Measurements from ENCODE around the gene LRBA. TPM values are rescaled to one million over a fixed set of nuclear protein-coding genes. Genes with fewer than 3 reads are reported as not detected.

LRBA gene
- total RNA-seq, 2 donors from 2014 or later: 55.5 to 77.7 TPM

DNA sequence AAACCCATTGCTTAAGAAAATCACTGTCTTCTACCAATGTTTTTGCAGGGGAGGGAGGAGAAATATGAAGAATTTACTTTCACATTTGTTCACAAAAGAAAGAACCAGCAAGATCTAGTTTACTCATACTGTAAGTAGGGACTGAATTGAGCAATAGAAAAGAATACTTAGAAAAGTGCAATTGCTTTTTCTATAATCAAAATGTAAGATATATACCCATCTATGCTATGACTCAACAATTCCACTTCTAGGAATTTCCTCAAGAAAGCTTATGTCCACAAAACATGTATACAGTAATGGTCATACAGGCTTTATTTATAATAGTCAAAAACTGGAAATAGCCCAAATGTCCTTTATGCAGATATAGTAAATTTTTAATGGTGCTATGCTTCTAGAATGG is 196.4 kb downstream of the LRBA start:
- no peak for DNase-seq
- H3K36me3 ChIP-seq: no peaks in the 10 kb centered on the region
- no peaks in the 10 kb centered on the region for H3K27me3 ChIP-seq
- H3K9ac ChIP-seq (ENCODE audit: low read depth in 2 of 2, low read length in 2 of 2): no peak overlapping the region
- no peak overlapping the region for H3K27ac ChIP-seq
- TF ChIP-seq, protein P1, sequence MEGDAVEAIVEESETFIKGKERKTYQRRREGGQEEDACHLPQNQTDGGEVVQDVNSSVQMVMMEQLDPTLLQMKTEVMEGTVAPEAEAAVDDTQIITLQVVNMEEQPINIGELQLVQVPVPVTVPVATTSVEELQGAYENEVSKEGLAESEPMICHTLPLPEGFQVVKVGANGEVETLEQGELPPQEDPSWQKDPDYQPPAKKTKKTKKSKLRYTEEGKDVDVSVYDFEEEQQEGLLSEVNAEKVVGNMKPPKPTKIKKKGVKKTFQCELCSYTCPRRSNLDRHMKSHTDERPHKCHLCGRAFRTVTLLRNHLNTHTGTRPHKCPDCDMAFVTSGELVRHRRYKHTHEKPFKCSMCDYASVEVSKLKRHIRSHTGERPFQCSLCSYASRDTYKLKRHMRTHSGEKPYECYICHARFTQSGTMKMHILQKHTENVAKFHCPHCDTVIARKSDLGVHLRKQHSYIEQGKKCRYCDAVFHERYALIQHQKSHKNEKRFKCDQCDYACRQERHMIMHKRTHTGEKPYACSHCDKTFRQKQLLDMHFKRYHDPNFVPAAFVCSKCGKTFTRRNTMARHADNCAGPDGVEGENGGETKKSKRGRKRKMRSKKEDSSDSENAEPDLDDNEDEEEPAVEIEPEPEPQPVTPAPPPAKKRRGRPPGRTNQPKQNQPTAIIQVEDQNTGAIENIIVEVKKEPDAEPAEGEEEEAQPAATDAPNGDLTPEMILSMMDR (IDR thresholded peaks at IDR 0.05): no peak
- intact Hi-C loops (cut with DNase I): no loop called here
- H3K4me3 ChIP-seq: no peak overlapping the region
- no peaks in the 10 kb centered on the region for H3K4me1 ChIP-seq
- H3K9me3 ChIP-seq: no peaks in the 10 kb centered on the region

DNA sequence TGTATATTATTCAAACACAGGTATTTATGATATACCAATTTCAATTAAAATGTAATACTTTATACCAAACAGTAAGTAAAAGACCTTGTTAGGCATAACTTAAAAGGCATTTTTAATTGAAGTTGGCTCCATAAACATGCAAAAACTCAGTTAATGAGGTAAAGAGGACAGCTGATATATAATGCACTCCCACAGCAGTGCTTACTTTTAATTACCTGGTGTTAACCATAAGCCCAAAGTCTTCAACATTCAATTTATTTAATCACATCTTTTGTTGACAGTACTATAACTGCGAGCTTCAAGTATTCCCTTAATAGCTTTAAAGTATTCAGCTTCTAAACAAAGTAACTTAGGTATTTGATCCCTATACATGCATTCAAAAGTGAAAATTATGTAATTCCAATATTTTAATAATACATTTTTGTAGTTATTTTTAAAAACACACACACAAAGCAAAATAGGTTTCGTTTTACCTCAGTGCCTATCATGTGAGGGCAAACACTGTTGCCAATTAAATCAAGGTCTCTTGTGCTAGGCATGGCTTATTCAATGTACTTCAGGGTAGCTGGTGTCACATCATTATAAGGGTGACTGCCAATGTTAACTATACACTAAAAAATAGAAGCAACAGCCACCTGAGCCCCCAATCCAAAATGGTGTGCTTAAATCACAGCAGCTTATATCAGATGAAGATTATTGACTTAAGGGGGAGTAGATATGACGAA is 197.1 kb downstream of the LRBA start:
- no peak overlapping the region for H3K4me3 ChIP-seq
- no peaks in the 10 kb centered on the region for H3K27me3 ChIP-seq
- no peak overlapping the region for H3K9ac ChIP-seq (ENCODE audit: low read depth in 2 of 2, low read length in 2 of 2)
- H3K9me3 ChIP-seq: no peaks in the 10 kb centered on the region
- TF ChIP-seq, protein P1 (IDR thresholded peaks at IDR 0.05): no peak
- H3K4me1 ChIP-seq: no peaks in the 10 kb centered on the region
- no peaks in the 10 kb centered on the region for H3K36me3 ChIP-seq
- no peak overlapping the region for H3K27ac ChIP-seq
- no peak for DNase-seq
- intact Hi-C loops (cut with DNase I): no loop called here

DNA sequence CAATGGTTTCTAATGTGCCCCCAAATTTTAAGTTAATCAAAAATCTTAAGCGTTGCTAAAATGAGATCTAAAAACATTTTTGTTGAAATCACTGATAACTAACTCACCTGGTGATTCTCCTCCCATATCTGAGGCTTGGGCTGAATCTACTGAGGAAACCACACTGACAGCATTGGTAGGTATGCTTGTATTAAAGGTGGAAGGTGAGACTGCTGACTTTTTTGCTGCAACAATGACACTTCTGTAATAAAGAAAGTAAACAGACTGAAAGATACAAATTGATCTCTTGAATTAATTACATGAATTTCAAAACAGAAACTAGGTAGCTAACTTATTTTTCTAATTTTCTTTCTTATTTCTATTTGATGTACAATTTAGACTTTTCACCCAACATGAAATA is 198.1 kb downstream of the LRBA start:
- TF ChIP-seq, protein P1 (IDR thresholded peaks at IDR 0.05): no peak
- Histone ChIP-seq H3K27ac (no peak overlapping the region), H3K27me3 (no peaks in the 10 kb centered on the region), H3K4me1 (no peaks in the 10 kb centered on the region), H3K9me3 (no peaks in the 10 kb centered on the region), H3K36me3 (no peaks in the 10 kb centered on the region), H3K9ac (ENCODE audit: low read depth in 2 of 2, low read length in 2 of 2) (no peak overlapping the region), H3K4me3 (no peak overlapping the region)
- no peak for DNase-seq
- intact Hi-C loops (cut with DNase I): no loop called here

DNA sequence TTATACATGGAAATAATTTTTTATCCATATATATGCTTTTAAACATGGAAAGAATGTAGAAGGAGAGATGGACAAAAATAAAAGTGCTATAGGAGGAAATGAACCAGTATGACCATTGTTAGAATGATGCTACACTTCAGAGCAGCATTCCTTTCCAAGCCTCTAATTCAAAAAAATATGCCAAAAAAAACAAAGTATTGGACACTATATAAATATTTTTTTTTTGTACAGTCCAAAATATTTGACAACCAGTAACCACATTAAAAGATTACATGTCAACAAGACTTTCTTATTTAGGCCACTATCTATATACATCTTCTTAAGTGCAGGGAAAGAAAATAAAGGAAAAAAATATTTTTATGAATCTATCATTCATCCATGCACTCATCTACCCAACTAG is 198.6 kb downstream of the LRBA start:
- no peak overlapping the region for H3K4me3 ChIP-seq
- H3K27ac ChIP-seq: no peak overlapping the region
- H3K9ac ChIP-seq (ENCODE audit: low read depth in 2 of 2, low read length in 2 of 2): no peak overlapping the region
- TF ChIP-seq, protein P1 (IDR thresholded peaks at IDR 0.05): no peak
- no peaks in the 10 kb centered on the region for H3K9me3 ChIP-seq
- H3K36me3 ChIP-seq: no peaks in the 10 kb centered on the region
- H3K4me1 ChIP-seq: no peaks in the 10 kb centered on the region
- no peaks in the 10 kb centered on the region for H3K27me3 ChIP-seq
- intact Hi-C loops (cut with DNase I): no loop called here
- DNase-seq: no peak

DNA sequence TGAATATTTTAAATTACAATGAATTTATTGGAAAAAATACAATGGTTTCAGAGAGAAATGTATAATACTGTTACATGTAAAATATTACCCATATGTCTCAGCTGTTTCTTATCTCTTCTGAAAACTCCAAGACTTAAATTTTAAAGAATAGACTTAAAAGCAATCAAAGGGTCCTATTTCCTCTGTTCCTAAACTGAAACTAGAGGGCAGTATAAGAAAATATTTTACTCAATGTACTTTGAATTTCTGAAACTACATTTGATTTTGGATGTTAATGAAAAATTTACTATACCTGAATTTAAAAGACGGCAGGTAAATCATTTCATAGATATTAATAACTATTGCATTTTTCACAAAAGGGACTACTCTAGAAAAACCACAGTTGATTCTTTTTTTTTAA is 200.2 kb downstream of the LRBA start:
- intact Hi-C loops (cut with DNase I): no loop called here
- no peak overlapping the region for H3K27ac ChIP-seq
- no peak overlapping the region for H3K4me3 ChIP-seq
- no peaks in the 10 kb centered on the region for H3K9me3 ChIP-seq
- H3K27me3 ChIP-seq: no peaks in the 10 kb centered on the region
- DNase-seq: no peak
- TF ChIP-seq, protein P1 (IDR thresholded peaks at IDR 0.05): no peak
- H3K9ac ChIP-seq (ENCODE audit: low read depth in 2 of 2, low read length in 2 of 2): no peak overlapping the region
- H3K36me3 ChIP-seq: no peaks in the 10 kb centered on the region
- H3K4me1 ChIP-seq: no peaks in the 10 kb centered on the region

All from colonic mucosa (tissue), 4 donors.